HG02571 (cell line): ENCODE data around the gene SKIDA1.

Experiments
- ATAC-seq: cut with Tn5 transposase; IDR thresholded peaks from one replicate; pipeline ENCODE4 v1.9.1; 2021; ENCODE audit warnings: mild to moderate bottlenecking, moderate library complexity; ENCODE audit not compliant: unreplicated experiment

The SKIDA1 gene

GRCh38 chr10:21502348-21502740 is 23.1 kb downstream of the SKIDA1 start:
- no peak for ATAC-seq

GRCh38 chr10:21501731-21502347 is 23.6 kb downstream of the SKIDA1 start:
- ATAC-seq, result no peak

GRCh38 chr10:21501091-21501490 is 24.4 kb downstream of the SKIDA1 start:
- no peak for ATAC-seq

GRCh38 chr10:21500578-21500910 is 24.9 kb downstream of the SKIDA1 start:
- no peak for ATAC-seq

GRCh38 chr10:21499701-21500577 is 25.5 kb downstream of the SKIDA1 start:
- no peak for ATAC-seq

- ATAC-seq, result no peak
These were observed 26.5 kb downstream of the SKIDA1 start for GRCh38 chr10:21498986-21499385.

GRCh38 chr10:21498377-21498776 is 27.1 kb downstream of the SKIDA1 start:
- ATAC-seq, result no peak

GRCh38 chr10:21497177-21497807 is 28.2 kb downstream of the SKIDA1 start:
- no peak for ATAC-seq

- ATAC-seq, result peak; percentile 44
These were observed 28.9 kb downstream of the SKIDA1 start for GRCh38 chr10:21496343-21497176.

- peak; percentile 66 for ATAC-seq
These were observed 29.6 kb downstream of the SKIDA1 start for GRCh38 chr10:21495752-21496342.

GRCh38 chr10:21495002-21495751 is 30.3 kb downstream of the SKIDA1 start:
- ATAC-seq, result no peak

GRCh38 chr10:21494191-21495001 is 31.1 kb downstream of the SKIDA1 start:
- ATAC-seq, result no peak

GRCh38 chr10:21493784-21494183 is 31.7 kb downstream of the SKIDA1 start:
- no peak for ATAC-seq

- ATAC-seq, result no peak
These were observed 33.1 kb downstream of the SKIDA1 start for GRCh38 chr10:21492421-21492820.

- no peak for ATAC-seq
These were observed 34.8 kb downstream of the SKIDA1 start for GRCh38 chr10:21490711-21491105.

GRCh38 chr10:21490028-21490710 is 35.3 kb downstream of the SKIDA1 start:
- ATAC-seq, result no peak

- ATAC-seq, result no peak
These were observed 36.5 kb downstream of the SKIDA1 start for GRCh38 chr10:21488957-21489446.

GRCh38 chr10:21488246-21488956 is 37.1 kb downstream of the SKIDA1 start:
- no peak for ATAC-seq
